LNCAP (cell line): ENCODE measurements around the gene NPTX1.

ENCODE experiments used
- TF ChIP-seq, protein P1 (sequence below): fragments of 450-650 bp; IDR thresholded peaks from 2 replicates; pipeline ENCODE4 v1.5.1; 2017; ENCODE audit warnings: mild to moderate bottlenecking

Gene NPTX1

DNA sequence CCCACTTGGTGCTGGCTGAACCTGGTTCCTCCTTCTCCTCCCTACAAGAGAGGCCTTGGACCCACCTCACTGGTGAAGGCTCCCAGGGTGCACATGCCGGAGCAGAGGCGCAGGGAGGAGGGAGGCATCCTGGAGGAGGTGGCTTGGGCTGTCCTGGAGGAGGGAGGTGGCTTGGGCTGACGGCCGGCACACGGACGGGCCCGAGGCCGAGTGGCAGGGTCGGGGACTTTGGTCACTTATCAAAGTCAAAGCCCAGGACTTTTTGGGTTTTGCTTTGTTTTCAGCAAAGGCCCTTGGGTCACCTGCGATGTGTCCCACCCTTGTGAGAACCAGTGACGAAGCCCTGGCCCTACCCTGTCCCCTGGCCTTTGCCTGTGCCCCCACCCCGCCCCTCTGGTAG lies 32.9 kb downstream of the NPTX1 start:
- TF ChIP-seq, protein P1, sequence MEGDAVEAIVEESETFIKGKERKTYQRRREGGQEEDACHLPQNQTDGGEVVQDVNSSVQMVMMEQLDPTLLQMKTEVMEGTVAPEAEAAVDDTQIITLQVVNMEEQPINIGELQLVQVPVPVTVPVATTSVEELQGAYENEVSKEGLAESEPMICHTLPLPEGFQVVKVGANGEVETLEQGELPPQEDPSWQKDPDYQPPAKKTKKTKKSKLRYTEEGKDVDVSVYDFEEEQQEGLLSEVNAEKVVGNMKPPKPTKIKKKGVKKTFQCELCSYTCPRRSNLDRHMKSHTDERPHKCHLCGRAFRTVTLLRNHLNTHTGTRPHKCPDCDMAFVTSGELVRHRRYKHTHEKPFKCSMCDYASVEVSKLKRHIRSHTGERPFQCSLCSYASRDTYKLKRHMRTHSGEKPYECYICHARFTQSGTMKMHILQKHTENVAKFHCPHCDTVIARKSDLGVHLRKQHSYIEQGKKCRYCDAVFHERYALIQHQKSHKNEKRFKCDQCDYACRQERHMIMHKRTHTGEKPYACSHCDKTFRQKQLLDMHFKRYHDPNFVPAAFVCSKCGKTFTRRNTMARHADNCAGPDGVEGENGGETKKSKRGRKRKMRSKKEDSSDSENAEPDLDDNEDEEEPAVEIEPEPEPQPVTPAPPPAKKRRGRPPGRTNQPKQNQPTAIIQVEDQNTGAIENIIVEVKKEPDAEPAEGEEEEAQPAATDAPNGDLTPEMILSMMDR: no peak

DNA sequence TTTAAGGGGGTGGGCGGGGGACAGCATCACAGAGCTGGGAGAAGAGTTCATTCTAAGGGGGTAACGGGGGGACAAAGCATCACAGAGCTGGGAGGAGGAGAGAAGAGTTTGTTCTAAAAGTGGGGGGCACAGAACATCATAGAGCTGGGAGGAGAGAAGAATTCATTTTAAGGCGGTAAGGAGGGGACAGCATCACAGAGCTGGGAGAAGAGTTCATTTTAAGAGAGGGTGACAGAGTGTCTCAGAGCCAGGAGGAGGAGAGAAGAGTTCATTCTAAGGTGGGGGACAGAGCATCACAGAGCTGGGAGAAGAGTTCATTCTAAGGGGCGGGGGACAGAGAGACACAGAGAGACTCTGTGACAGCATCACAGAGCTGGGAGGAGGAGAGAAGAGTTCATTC lies 33.6 kb downstream of the NPTX1 start:
- TF ChIP-seq, protein P1: no peak

DNA sequence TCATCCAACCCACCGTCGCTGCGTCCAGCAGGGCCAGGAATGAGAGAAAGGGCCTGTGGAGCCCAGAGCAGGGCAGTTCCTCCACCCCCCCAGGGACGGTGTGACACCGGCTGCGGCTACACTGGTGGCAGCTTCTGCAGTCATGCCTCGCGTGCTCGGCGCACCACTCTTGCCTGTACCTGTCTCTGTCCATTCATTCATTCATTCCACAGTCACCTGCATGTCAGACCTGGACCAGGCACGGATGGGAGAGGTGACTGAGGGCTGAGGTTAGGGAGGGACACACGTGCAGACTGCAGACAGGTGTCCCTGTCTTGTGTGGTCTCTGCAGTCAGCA lies 34.1 kb downstream of the NPTX1 start:
- TF ChIP-seq, protein P1: no peak

DNA sequence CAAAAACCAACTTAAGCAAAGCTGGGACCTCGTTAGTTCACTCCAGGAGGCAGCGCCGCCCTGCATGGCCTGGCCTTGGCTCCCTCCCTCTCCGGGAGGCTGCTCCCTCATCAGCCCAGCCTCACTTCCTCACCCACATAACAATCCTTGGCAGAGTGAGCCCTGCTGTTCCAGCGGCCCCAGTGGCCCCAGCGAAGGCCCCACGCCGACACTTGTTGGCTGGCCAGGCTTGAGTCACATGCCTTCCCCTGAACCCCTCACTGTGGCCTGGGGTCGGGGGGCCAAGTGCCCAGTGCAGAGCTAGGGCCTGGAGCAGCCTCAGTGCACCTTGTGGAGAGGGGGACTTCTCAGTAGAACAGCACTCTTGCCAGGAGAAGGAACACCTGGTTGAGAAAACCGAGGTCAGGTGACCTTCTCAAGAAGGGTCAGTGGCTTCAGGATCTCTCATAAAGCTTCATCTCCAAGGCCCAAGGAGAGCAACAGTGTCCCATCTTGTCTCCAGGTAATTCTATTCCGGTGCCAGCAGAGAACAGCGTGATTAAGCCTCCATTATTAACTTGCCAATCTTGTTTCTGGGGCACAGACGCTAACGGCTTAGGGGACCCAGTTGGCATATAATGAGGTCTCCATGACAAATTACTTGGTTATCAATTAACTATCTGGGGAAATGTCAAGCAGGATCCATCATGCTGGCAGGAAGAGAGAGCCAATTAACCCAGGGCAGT lies 34.6 kb downstream of the NPTX1 start:
- TF ChIP-seq, protein P1: no peak

DNA sequence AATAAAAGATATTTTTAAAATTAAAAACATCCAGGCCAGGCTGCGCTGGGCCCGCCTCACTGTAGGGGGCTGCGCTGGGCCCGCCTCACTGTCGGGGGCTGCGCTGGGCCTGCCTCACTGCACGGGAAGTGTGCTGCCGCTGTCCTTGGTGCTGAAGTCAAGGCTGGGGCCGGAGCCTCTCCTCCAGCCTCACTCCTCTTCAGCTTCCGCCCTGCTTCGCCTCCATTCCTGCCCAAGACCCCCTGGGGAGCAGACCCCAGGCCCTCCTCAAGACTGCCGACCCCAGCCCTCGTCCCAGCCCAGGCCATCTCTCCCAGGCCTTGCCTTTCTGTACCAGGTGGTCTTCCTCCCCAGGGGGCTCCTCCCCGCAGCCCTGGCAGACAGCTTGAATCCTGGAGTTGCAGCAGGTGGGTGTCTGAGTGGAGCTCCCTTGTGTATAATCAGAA lies 35.3 kb downstream of the NPTX1 start:
- TF ChIP-seq, protein P1: no peak

DNA sequence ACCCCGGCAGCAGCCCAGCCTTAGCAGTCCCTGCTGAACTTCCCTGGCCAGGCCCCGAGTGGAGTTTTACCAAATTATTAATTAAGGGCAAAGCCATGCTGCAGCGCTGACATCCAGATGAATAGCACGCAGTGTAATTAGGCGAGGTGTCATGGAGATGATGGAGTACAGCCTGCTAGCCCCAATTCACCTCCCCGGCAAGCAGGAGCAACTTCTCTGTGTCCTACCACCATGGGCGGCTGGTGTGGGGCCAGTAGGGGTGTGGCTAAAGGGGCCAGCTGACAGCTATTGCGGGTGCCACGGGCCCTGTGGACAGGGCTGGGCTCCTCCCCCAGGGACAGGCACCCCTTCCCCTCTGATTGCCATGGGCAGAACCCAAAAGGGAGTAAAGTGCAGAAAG lies 36.9 kb downstream of the NPTX1 start:
- TF ChIP-seq, protein P1: no peak

DNA sequence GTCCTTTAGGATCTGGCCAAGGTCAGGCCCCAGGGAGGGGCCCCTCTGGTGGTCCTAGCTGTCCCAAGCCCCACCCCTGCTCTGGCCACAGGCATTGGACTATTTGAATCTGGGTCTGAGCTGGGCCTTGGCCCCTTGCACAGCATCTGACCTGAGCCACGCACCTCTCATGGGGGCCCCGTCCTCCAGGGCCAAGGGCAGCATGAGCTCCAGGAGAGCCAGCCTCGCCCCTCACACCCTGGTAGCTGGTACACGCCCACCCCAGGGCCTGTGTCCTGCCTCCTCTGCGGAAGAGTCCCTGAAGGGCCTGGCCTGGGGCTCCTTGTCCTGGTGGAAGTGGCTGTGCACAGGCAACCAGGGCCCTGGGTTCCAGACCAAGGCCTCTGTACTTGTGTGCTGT lies 37.6 kb downstream of the NPTX1 start:
- TF ChIP-seq, protein P1: no peak

DNA sequence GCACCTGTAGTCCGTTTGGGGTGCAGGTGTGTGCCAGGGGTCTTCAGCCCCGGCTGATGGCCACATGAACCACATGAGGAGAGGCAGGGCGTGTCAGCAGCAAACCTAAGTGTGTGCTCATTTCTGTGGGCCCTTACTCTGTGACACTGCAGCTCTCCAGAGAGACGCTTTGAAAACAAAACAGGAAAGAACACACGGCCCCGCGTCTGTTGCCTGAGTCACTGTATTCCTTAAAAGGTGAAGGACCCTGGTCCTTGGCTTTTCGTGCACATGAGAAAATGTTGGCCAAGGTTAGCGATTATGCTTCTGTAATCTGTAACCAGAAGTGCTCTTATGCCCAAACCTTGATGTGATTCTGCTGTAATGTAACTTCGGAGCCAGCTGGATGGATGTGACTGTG lies 38.9 kb downstream of the NPTX1 start:
- TF ChIP-seq, protein P1: no peak
